Left forelimb (tissue), 1 donor: ENCODE results near the gene GCM1.

Experiments
- DNase-seq: peaks from one replicate; pipeline ENCODE4 v3.0.0-alpha.2; 2018; ENCODE audit warnings: low spot score

GCM1 gene

GRCh38 chr6:53152576-53152975 lies 3.9 kb upstream of the GCM1 start:
- no peak for DNase-seq

- no peak for DNase-seq
Observed at GRCh38 chr6:53151676-53152075, 3.0 kb upstream of the GCM1 start.

GRCh38 chr6:53144802-53145201 lies 3.8 kb downstream of the GCM1 start:
- DNase-seq: no peak

GRCh38 chr6:53143710-53144109 lies 4.9 kb downstream of the GCM1 start:
- no peak for DNase-seq

GRCh38 chr6:53142810-53143209 lies 5.8 kb downstream of the GCM1 start:
- no peak for DNase-seq

GRCh38 chr6:53139841-53140413 lies 8.7 kb downstream of the GCM1 start:
- no peak for DNase-seq

- DNase-seq: no peak
Observed at GRCh38 chr6:53136000-53136609, 12.5 kb downstream of the GCM1 start.

GRCh38 chr6:53134601-53135235 lies 13.9 kb downstream of the GCM1 start:
- no peak for DNase-seq

- DNase-seq: no peak
Observed at GRCh38 chr6:53133961-53134360, 14.7 kb downstream of the GCM1 start.

- no peak for DNase-seq
Observed at GRCh38 chr6:53130569-53131290, 17.9 kb downstream of the GCM1 start.

GRCh38 chr6:53128842-53129241 lies 19.8 kb downstream of the GCM1 start:
- no peak for DNase-seq

- no peak for DNase-seq
Observed at GRCh38 chr6:53125276-53125675, 23.4 kb downstream of the GCM1 start.

- DNase-seq: no peak
Observed at GRCh38 chr6:53124131-53124800, 24.4 kb downstream of the GCM1 start.

GRCh38 chr6:53119772-53120409 lies 28.8 kb downstream of the GCM1 start:
- no peak for DNase-seq

GRCh38 chr6:53119349-53119748 lies 29.3 kb downstream of the GCM1 start:
- no peak for DNase-seq

- no peak for DNase-seq
Observed at GRCh38 chr6:53115741-53116140, 32.9 kb downstream of the GCM1 start.

GRCh38 chr6:53115113-53115512 lies 33.5 kb downstream of the GCM1 start:
- no peak for DNase-seq

- DNase-seq: no peak
Observed at GRCh38 chr6:53113742-53114141, 34.9 kb downstream of the GCM1 start.

- DNase-seq: no peak
Observed at GRCh38 chr6:53112871-53113270, 35.8 kb downstream of the GCM1 start.

GRCh38 chr6:53112404-53112803 lies 36.2 kb downstream of the GCM1 start:
- no peak for DNase-seq

- DNase-seq: no peak
Observed at GRCh38 chr6:53111865-53112264, 36.8 kb downstream of the GCM1 start.

GRCh38 chr6:53109612-53110011 lies 39.0 kb downstream of the GCM1 start:
- no peak for DNase-seq
